Measurements from ENCODE around the gene HDAC3.
"Not testable (repeated sequence)": the region's sequence is repeated elsewhere in the genome, so short reads cannot be mapped to it uniquely, and the experiment has no call there.

HDAC3 gene

DNA sequence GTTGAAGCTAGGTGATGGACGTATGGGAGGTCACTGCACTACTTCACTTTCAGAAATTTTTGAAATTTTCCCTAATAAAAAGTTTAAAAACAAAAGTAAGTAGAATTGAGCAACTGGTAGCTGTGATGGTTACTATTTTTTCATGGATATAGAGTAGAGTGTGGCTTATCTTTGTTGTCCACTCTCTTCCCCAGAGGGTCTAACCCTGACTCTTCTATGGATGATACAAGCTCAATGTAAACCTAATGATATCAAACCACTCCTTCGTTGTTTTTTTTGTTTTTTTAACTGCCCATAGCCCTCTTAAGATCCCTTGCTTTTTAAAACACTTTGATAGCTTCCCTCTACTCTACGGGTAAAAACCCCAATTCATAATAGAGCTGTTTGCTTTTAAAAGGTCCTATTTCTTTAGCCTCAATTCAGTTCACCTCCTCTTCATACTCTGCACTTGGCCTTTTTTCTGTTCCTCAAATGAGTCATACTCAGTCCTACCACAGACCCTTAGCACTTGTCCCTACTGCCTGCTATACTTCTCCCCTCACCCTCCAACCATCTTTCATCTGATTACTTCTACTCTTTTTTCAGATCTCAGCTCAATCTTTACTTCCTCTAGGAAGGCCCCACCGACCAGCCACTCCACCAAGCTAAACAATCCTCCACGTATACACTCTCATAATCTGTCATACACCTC, 2.6 kb downstream of the HDAC3 start:
- no peak for DNase-seq

DNA sequence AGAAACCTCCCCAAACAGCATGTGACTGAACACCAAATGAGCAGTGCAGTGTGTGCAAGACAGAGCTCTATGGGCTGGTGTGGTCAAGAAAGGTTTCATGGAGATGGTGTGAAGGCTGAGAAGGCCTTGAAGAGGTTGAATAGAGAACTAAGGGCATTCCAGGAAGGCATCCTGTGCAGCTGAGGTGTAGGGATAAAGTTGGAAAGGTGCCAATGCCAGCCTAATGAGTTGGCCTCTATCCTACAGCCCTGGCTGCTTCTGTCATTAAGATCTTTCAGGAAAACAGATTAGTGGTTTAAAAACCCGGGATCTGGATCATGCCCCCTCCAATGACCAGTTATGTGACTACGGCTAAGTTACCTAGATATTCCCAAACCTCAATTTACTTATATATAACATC, 4.0 kb downstream of the HDAC3 start:
- DNase-seq: no peak

DNA sequence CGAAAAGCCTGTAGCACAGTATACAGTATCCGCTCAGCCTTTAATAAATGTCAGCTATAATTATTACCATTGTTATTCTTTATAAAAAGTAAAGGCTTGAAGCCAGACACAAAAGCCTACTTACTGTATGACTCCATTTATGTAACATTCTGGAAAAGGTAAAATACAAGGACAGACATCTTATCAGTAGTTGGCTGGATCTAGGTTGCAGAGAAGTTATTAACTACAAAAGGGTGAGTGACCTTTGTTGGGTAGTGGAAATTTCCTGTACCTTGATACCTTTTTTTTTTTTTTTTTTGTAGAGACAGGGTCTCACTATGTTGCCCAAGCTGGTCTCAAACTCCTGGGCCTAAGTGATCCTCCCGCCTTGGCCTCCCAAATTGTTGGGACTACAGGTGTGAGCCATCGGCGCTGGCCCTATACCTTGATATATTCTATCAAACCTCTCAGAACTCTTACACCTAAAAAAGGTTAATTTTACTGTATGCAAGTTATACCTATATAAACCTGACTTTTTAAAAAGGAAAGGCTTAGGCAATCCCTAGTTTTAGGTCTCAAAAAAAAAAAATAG, 6.0 kb downstream of the HDAC3 start:
- DNase-seq: no peak

DNA sequence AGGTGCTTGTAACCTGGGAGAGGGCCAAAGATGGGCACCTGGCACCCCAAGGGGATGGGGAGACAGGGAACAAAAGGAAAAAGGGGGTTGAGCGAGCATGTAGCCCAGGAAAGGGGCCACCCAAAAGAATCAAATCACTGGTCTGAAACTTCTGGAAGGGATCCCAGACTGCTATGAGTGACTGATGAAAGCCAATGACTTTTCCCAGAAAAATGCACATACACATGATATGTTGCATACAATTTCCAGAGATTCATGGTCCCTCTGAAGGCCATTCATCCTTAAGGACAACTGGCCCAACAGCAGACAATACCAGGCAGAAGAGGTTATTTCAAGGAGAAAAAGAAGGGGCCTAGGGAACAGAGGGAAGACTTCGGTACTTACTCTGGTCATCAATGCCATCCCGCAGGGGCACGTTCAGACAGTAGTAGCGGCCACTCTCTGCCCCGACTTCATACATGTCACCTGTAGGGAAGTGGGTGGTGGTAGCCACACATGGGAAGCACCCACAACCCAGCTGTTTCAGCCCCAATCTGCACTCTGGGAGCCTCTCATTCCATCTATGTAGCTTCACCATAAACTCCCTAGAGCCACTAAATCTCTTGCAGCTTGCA, 8.4 kb downstream of the HDAC3 start:
- DNase-seq: no peak

DNA sequence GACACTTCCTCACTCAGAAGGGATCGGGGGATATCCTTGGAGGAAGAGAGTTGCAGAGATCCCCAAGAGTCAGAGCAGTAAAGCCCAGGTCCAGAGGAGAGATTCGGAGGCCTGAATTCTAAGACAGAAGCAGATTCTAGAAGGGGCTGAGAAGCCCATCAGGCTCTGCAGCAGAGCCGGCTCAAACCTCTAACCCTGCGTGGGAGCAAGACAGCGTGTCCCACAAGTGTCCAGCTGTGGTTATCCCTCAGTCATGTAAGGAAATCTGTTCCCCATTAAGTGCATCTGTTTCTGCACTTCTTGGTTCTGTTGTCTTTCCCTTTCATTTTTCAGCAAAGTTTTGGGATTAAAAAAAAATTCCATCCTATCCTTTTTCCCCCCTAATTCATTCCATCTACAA, 13.0 kb downstream of the HDAC3 start:
- no peak for DNase-seq

DNA sequence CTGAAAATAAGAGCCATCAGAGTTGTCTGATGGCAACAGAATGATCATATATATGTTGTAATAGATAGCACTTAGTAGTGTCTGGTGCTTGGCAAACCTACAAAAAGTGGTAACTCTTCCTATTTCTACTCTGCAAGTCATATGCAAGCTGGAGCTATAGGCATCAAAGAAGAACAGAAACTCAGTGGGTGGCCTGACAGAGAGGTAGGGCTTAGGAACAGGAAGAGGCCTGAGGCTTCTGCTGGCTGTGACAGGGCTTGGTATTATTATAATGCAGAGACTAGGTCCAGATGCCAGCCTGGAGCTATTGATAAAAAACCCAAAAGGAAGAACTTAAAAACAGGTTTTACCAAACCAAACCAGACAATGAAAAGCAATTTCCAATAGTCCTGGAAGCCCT, 13.5 kb downstream of the HDAC3 start:
- no peak for DNase-seq

DNA sequence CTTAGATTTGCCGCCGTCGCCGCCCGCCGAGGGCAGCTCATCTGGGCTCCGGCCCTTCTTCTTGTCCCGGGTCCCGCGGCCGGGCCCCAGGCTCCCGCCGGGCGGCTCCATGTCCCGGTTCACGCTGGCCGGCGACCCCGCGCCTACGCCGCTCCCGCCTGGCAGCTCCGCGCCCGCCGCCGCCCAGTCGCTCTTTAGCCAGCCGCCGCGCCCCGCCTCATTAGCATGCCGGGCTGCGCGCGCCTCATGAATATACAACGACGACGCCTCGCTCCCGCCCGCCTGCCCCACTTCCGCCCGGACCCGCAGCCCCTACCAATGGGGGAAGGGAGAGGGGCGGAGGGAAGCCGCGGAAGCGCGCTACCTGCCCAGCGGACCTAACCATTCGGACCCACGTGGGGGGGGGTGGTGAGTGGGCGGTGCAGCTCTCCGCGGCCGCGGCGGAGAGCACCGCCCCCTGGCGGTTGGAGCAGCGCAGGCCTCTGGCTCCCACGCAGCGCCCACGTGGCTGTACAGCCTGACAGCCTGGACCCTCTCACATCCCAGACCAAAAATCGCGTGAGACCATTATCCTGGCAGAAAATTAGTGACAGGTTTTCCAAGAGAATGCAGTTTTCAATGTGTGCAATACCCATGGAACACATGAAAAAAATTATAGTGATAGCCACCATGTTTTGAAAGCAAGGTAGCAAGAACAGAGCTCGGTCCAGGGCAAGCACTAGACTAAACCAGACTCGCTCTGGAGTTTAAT, 17.7 kb downstream of the HDAC3 start, which contains the start of gene DIAPH1:
TSS of gene DIAPH1 (minus strand) at position 197 of the 751 bp plus-strand sequence. CDS start at position 111, 86 bp downstream.
- peak; percentile 98 for DNase-seq

DNA sequence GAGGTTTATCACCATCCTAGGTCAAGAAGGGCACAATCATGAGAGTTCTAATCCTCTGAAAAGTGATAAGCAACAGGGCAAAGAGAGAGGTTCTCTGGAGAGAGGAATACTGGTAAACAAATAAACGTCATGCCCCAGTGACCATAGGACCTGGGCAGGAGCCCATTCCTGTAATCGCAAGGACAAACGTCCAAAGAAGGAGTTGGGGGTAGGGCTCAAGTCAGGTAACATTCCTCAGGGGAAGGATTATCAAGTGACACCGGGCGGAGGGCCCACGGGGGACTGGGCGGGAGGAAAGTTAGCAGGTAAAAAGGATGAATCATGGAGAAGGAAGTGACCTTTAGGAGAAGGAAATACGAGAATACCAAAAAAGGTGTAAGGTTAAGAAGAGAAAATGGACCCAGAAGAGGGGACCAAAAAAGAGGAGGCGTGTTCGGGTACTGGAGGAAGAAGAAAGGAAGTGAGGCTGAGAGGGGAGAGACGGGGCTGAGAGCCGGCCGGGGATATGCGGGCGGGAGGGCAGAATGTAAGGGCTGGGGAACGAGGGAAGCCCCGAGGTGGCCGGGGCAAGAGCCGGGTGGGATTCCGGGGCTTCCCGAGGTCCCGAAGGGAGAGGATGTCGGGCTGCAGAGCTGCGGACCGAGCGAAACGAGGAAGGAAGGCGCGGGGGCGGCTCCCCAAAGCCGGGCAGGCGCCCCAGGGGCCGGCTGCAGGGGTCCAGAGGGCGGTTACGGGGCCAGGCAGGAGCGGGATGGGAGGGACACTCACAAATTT, 18.4 kb downstream of the HDAC3 start:
- peak; percentile 69 for DNase-seq

DNA sequence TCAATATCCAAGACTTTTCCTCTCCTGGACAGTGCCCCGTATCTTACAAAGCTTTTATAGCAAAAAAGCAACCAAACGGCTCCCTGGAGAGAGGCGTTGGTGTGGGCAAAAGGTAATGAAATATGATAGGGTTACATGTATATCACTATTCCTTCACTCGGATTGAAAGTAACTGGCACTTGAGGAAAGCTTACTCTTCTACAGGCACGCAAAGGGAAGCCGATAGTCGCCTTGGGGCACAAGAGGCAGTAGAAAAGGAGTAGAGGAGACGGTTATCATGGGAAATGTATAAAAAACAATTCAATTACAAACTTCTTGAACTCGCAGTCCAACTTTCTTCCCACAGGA, 19.0 kb downstream of the HDAC3 start:
- DNase-seq: no peak

DNA sequence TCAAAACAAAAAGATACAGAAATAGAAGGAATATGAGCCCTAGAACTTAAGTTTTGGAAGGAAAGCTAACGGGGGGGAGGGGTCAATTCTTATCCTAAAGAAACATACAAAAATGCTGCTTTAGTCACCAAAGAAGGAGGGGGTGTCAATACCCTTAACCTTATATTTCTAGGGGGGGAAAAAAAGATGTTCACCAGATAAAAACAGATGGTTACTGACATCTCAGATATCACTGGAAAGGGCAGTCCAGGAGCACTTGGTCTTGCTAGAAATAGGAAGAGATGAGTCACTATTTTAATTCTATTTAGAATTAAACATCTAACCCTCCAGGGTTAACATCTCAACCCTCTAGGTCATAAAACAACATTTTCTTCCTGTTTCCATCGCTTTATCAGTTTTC, 19.5 kb downstream of the HDAC3 start:
- no peak for DNase-seq

DNA sequence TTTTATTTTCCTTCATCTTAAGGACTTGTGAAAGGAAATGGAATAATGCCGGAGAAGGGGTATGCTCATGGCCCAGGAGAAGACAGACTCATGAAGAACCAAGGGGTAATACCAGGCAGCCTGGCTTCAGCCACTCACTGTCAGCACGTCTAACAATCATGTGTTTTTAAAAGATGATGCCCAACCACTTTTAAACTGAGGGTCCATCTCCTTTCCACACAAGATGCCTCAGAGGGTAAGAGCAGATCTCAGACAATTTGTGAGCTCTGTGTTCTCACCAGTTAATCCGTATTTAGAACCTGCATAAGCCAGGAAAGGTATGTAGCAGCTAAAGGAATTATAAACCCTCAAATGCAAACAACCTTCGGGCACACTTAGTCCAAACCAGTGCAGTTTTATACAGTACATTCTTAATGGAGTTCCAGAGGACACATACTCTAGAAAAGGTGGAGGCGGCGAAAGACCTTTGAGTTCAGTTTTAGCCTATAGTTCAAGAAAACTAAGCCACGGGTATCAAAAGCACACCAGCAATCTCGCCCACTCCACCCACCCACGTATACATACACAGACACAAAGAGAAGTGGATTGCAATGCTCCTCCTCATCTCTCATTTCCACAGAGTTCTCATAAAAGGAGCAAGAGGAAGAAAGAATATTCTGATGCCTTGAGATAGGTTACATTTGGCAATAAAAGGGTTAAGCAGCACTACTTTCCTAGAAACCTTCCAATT, 20.5 kb downstream of the HDAC3 start:
- no peak for DNase-seq

DNA sequence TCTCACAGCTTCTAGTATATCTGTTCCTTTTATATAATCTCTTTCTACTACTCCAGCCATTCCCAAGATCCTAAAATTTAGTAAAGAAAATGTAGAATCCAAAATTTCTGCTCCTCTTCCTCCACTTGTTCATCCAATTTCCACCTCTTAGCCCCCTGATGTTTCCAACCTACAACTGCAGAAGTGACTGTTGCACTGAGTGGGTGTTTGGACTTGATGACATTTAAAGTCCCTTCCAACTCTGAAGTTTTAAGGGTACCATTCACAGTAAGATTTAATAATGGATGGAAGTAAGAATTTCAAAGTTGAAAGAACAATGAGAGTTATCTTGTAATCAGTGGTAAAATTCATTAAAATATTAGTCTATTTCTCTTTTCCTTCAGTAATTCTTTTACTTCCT, 23.3 kb downstream of the HDAC3 start:
- no peak for DNase-seq

DNA sequence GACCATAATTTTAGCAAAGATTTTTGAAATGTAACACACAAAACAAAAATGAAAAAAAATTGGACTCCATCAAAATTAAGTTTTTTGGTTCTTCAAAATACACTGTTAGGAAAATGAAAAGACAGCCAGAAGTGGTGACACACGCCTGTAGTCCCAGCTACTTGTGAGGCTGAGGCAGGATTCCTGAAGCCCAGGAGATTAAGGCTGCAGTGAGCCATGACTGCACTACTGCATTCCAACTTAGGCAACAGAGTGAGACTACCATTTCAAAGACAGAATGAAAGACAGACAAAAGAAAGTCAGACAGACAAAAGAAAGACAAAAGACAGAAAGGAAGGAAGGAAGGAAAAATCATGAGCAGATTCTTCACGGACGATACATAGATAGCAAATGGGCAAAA, 25.4 kb downstream of the HDAC3 start:
- no peak for DNase-seq

DNA sequence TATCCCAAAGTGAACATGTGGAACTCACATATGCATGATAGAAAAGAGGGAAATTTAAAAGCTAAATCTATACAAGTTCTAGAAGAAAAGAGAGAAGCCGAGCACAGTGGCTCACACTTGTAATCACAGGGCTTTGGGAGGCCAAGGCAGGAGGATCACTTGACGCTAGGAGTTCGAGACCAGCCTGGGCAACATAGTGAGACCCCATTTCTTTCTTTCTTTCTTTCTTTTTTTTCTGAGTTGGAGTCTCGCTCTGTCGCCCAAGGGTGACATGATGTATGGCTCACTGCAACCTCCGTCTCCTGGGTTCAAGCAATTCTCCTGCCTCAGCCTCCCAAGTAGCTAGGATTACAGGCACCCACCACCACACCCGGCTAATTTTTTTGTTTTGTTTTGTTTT, 26.7 kb downstream of the HDAC3 start:
- not testable (repeated sequence) for DNase-seq

DNA sequence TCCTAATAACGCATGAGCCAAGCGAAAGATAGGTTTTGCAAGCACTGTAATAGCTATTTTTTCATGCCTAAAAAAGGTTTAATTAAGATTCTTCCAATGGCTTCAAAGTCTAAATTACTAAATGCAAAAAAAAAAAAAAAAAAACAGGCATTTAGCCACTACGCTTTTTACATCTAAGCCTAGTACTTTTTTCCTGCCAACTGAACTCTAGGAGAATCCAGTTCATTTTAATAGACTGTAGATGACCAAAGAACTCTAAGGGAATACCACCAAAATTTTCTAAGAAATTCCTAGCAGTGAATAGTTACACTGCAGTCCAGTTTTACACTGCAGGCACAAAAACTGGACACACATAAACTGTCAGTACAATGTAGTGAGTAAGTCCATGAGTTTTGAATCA, 27.6 kb downstream of the HDAC3 start:
- no peak for DNase-seq

DNA sequence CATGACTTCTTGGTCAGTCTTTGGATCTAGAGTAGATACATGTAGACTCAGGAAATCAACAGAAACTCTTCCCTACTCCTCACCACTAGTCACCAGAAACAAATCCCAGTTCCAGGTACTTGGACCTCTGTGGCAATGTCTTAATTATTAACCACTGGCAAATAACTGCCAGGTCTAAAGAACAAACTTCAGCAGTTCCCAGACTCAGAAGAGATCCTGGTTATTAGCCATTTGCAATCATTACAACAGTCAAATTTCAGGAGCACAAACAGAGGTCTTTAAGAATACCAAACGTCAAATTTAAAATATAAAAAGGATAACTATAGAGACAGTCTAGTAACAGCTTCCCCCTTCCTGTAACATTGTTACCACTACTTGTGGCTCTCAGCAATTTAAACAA, 28.1 kb downstream of the HDAC3 start:
- no peak for DNase-seq

DNA sequence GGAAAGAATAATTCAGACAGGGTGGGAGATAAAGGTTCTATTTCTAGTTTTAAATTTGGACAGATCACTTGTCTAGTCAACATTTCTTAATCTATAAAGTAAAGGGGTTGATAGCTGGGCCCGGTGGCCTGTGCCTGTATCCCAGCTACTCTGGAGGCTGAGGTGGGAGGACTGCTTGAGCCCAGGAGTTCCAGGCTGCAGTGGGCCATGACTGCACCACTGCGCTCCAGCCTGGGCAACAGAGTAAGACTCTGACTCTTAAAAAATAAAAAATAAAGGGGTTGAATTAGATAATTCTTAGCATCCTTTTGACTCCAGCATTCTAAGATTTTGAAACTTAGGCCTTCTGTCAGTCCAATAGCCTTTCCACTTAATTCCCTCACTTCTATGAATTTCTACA, 28.6 kb downstream of the HDAC3 start:
- no peak for DNase-seq

DNA sequence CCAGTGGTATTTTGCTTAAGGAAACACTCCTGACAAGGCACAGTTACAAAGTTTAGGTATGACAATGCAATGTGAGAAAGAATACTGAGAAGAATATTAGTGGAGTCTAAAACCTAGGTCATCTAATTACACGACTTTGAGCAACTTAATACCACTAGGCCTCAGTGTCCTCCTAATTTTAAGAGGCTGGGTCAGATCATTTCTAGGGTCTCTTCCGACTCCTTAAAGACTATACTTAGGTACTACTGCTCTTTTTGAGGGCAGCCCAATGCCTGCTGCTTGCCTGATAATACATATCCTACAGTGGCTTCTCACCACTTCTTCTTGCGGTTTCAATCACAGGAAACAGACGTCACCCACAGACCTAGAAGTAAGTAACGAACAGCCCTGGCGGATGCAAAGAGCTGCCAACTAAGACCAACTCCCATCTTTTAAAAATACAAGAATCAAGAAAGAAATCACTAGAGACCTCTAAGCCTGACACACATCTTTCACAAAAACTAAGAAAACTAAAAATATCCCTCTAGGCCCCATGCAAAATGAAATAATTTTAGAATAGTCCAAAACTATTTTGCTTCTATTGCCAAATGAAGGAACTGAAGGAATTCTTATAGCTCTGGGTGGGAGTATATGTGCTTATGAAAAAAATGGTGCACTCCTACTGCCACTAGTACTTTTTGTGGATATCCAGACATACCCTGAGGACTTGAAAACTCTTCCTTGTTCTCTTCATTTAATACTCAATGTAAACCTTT, 30.9 kb downstream of the HDAC3 start:
- peak; percentile 91 for DNase-seq

DNA sequence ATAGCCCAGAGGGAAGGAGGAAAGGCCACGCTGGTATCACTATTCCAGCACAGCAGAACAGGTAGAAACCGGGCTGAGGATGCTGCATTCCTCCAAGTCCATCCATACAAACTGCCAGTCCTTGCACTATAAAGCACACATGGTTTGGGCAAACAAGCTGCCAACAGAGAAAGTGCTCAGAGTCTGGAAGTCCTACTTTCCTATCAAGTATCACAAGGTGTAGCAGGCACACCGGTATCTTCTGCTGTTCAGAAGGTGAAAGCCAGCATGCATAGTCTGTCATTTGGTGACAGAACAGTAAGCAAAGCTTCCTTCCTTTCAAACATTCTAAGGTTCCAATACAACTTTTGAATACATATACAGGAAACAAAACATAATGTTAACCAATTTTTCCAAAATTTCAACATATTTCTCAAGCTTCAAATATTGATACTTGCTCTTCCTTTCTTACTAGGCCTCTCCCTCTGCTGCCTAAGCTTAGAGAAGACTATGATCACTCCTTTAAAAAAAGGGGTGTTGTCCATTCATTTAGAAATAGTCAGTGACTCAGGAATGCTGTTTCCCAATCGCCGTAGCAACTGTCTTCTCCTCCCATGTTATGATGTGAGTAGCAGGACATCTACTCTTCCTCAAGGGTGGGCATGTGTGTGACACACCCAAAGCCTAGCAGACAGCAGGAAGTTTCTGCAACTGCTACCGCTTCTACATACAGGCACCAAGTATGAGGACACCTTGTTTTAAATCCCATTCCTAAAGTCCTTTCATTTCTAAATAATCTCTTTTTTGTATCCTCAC, 32.5 kb downstream of the HDAC3 start:
- peak; percentile 56 for DNase-seq

DNA sequence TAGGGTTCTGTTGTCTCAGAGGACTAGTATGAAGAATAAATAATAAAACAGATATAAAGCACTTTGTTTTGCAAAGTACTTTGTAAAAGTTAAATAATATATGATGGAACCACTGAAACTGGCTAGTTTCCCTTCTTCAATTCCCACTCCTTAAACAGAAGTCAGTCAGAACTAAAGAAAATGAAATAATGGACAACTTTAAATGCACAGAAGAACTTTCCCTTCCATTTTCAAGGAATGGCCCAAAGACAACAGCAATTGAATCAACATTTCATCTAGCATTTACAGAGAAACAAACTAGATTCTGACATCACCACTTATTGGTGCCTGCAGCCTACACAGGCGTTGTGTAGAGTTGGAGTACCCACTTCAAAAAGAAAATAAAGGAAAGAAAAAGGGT, 34.0 kb downstream of the HDAC3 start:
- no peak for DNase-seq
